Measurements from ENCODE around the gene HYAL3. TPM values are rescaled to one million over a fixed set of nuclear protein-coding genes. Genes with fewer than 3 reads are reported as not detected.

HYAL3 gene
- total and polyA plus RNA-seq, 2 of the 8 experiments (the other 6 are each of a cell fraction or from before 2014, with no cell fraction given), result 3.2 to 12.2 TPM

DNA sequence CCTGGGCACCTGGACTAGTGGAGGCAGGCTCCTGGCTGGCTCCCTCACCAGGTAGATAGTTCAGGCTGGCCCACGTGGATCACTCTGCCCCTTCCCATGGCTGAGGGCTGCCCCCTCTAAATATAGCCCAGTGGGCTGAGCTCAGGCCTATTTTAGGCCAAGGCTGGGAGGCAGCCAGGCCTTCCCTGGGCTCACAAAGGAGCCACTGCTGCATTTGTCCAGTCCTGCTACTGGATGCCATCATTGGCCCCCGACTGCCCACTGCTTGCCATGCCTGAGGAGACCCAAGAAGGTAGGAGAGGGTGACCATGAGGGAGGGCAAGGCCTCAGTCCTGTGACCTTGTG is 20.4 kb downstream of the HYAL3 start, which contains the start of gene LSMEM2:
LSMEM2 (plus strand) TSS at position 208 of the 345 bp plus-strand sequence; CDS start at position 235, 27 bp downstream.
- H3K4me2 ChIP-seq (ENCODE audit: insufficient read depth in 1 of 2, low read depth in 2 of 2, low read length in 2 of 2), result no peak within 1 kb of the TSS
- CTCF ChIA-PET (ENCODE audit: partially characterized antibody), result interaction anchor here (0.9 to 53.5 kb wide), 8 partner anchors 9 to 57 kb away, joined by 4 to 2149 read pairs (median 11); partner anchors contain the start of genes GNAI2, HYAL2, IFRD2 and SLC38A3
- no peak within 1 kb of the TSS for H2AFZ ChIP-seq (ENCODE audit: low read length)
- no peak within 1 kb of the TSS for H3K56ac ChIP-seq (replicated peaks; ENCODE audit: insufficient read length, low read depth, low read length)
- no peak within 1 kb of the TSS for H3K23ac ChIP-seq (ENCODE audit: insufficient read length)
- no peak within 1 kb of the TSS for H2BK12ac ChIP-seq (ENCODE audit: low read depth, low read length)
- no peak within 1 kb of the TSS for H2AK5ac ChIP-seq (ENCODE audit: low read depth, low read length)
- no peak within 1 kb of the TSS for H3K4me3 ChIP-seq (ENCODE audit: extremely low read depth in 1 of 4, insufficient read depth in 2 of 4, low read depth in 3 of 4, low read length in 4 of 4)
- POLR2A ChIA-PET (ENCODE audit: partially characterized antibody), result interaction anchor here (0.9 to 9.6 kb wide), 11 partner anchors 11 to 126 kb away, joined by 3 to 122 read pairs (median 3); partner anchors contain the start of genes GNAI2, HYAL2 and IFRD2
- no peak within 1 kb of the TSS for H3K27ac ChIP-seq (ENCODE audit: low read depth, low read length)
- no peak within 1 kb of the TSS for H2BK20ac ChIP-seq (ENCODE audit: low read length)
- FAIRE-seq (no peak), DNase-seq (ENCODE audit: low read depth in 1 of 2, low spot score in 2 of 2) (no peak)
- H3K9ac ChIP-seq (replicated peaks in 1 of 4; ENCODE audit: extremely low read depth in 1 of 4, low read depth in 3 of 4, low read length in 3 of 4), result peak within 1 kb of the TSS in 1 of 4 experiments; percentile 19; a peak in 2 of 7 replicates
- H4K20me1 ChIP-seq (replicated peaks in 1 of 2; ENCODE audit: control insufficient read depth in 1 of 2, insufficient read depth in 2 of 2, low read length in 2 of 2), result no peaks in the 10 kb centered on the region
- no peak within 1 kb of the TSS for H3K14ac ChIP-seq (ENCODE audit: insufficient read length)
- no peak within 1 kb of the TSS for H4K8ac ChIP-seq (ENCODE audit: extremely low read depth, insufficient read depth, low read length)
- no peaks in the 10 kb centered on the region for H3K36me3 ChIP-seq (ENCODE audit: control insufficient read depth in 2 of 4, insufficient read depth in 4 of 4, low read length in 3 of 4)
- no peak within 1 kb of the TSS for H2BK15ac ChIP-seq (ENCODE audit: low read length)
- H3K4ac ChIP-seq (replicated peaks; ENCODE audit: insufficient read length, low read depth, low read length), result no peak within 1 kb of the TSS
- H4K5ac ChIP-seq (ENCODE audit: insufficient read length, low read depth, low read length), result no peak within 1 kb of the TSS
- H3K79me1 ChIP-seq (ENCODE audit: low read depth, low read length), result no peaks in the 10 kb centered on the region
- peaks cover 20 to 41% (median 33%) of the 10 kb centered on the region in 4 experiments for H3K27me3 ChIP-seq (replicated peaks in 1 of 4; ENCODE audit: control insufficient read depth in 3 of 4, extremely low read depth in 1 of 4, insufficient read depth in 3 of 4, low read length in 3 of 4)
- H4K91ac ChIP-seq (replicated peaks; ENCODE audit: insufficient read length, low read length), result no peak within 1 kb of the TSS
- peaks cover 2% of the 10 kb centered on the region; the same call in 1 of the 2 replicates for H3K23me2 ChIP-seq (ENCODE audit: low read depth, low read length)
- no peaks in the 10 kb centered on the region; a peak in 1 of 4 replicates for H3K9me3 ChIP-seq (ENCODE audit: insufficient read depth in 2 of 2, low read depth in 1 of 2, low read length in 1 of 2)
- WGBS, 2 experiments (ENCODE audit: extremely low coverage in 1 of 2, insufficient coverage in 1 of 2, insufficient read length in 1 of 2, insufficient replicate concordance in 2 of 2, low coverage in 1 of 2, low lambda C conversion rate in 2 of 2, missing lambda C conversion rate in 1 of 2), result 71% methylated on average over 2 of the region's 2 CpGs; no CpG with 5 or more reads in 1 of the 2 experiments
- no peak within 1 kb of the TSS for H2BK5ac ChIP-seq (ENCODE audit: low read depth, low read length)
- no peaks in the 10 kb centered on the region for H3K79me2 ChIP-seq (ENCODE audit: control insufficient read depth in 1 of 2, insufficient read depth in 2 of 2, low read length in 2 of 2)
- no peak within 1 kb of the TSS for H3K18ac ChIP-seq (ENCODE audit: extremely low read depth, low read length)
- H2BK120ac ChIP-seq (replicated peaks; ENCODE audit: low read depth, low read length), result no peak within 1 kb of the TSS
- peaks cover 0 to 12% (median 7%) of the 10 kb centered on the region in 4 experiments; a peak in 5 of 7 replicates for H3K4me1 ChIP-seq (replicated peaks in 1 of 4; ENCODE audit: control insufficient read depth in 3 of 4, insufficient read depth in 4 of 4, low read length in 3 of 4)
- TF ChIP-seq RBBP5 (IDR thresholded peaks at IDR 0.05; ENCODE audit: borderline replicate concordance, low read depth, low read length) (no peak), HDAC6 (IDR thresholded peaks at IDR 0.05; ENCODE audit: low read depth, low read length) (no peak), GABPA (IDR thresholded peaks at IDR 0.05; ENCODE audit: borderline replicate concordance, insufficient read depth, low read length) (no peak), NANOG (IDR thresholded peaks at IDR 0.05; ENCODE audit: insufficient read depth, low read depth, low read length, poor library complexity, severe bottlenecking) (no peak), GTF2F1 (IDR thresholded peaks at IDR 0.05; ENCODE audit: borderline replicate concordance, low read depth, low read length) (no peak), RNF2 (IDR thresholded peaks at IDR 0.05; ENCODE audit: borderline replicate concordance, low read depth, low read length, missing control alignments, poor library complexity, severe bottlenecking) (no peak), POLR2A (IDR thresholded peaks at IDR 0.05; ENCODE audit: control extremely low read depth in 1 of 2, low read depth in 2 of 2, low read length in 2 of 2) (no peak), POU5F1 (IDR thresholded peaks at IDR 0.05; ENCODE audit: low read depth, low read length) (no peak), ASH2L (IDR thresholded peaks at IDR 0.05; ENCODE audit: low read length) (no peak), SAP30 (IDR thresholded peaks at IDR 0.05; ENCODE audit: insufficient read depth, insufficient replicate concordance, low read length) (no peak), CBX5 (IDR thresholded peaks at IDR 0.05; ENCODE audit: low read depth, low read length) (no peak)
- TF ChIP-seq, protein P1, sequence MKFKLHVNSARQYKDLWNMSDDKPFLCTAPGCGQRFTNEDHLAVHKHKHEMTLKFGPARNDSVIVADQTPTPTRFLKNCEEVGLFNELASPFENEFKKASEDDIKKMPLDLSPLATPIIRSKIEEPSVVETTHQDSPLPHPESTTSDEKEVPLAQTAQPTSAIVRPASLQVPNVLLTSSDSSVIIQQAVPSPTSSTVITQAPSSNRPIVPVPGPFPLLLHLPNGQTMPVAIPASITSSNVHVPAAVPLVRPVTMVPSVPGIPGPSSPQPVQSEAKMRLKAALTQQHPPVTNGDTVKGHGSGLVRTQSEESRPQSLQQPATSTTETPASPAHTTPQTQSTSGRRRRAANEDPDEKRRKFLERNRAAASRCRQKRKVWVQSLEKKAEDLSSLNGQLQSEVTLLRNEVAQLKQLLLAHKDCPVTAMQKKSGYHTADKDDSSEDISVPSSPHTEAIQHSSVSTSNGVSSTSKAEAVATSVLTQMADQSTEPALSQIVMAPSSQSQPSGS (IDR thresholded peaks at IDR 0.05; ENCODE audit: low read length), result no peak

Data from H1 (cell line).